Mucosa of descending colon (tissue), 3 donors: Measurements from ENCODE around the gene CRNKL1. TPM values are rescaled to one million over a fixed set of nuclear protein-coding genes. Genes with fewer than 3 reads are reported as not detected.

ENCODE experiments used
- ATAC-seq: fragments of 200-7000 bp; cut with Tn5 transposase; one replicate; pipeline ENCODE4 v1.9.1; 2020; ENCODE audit warnings: mild to moderate bottlenecking, moderate library complexity
- DNase-seq, 3 donors: peaks; one replicate each; pipeline ENCODE4 v3.0.0-alpha.2; 2020
- H3K36me3 ChIP-seq: fragments of 200-600 bp; one replicate; pipeline ENCODE4 v1.8.0; 2021; ENCODE audit warnings: low read depth, mild to moderate bottlenecking
- H3K4me1 ChIP-seq: fragments of 200-600 bp; one replicate; pipeline ENCODE4 v1.8.0; 2021; ENCODE audit warnings: low read depth, mild to moderate bottlenecking
- H3K4me3 ChIP-seq: fragments of 200-600 bp; one replicate; pipeline ENCODE4 v1.8.0; 2021; ENCODE audit warnings: mild to moderate bottlenecking
- H3K9me3 ChIP-seq: fragments of 200-600 bp; one replicate; pipeline ENCODE4 v1.8.0; 2021; ENCODE audit warnings: mild to moderate bottlenecking
- CTCF ChIP-seq: fragments of 200-600 bp; IDR thresholded peaks from one replicate; pipeline ENCODE4 v1.8.0; 2022; ENCODE audit warnings: antibody characterized with exemption, mild to moderate bottlenecking
- intact Hi-C, 2 donors: fragments of 100-400 bp; cut with DNase I in 1 of 2; cut with micrococcal nuclease in 1 of 2; formaldehyde crosslinking; loops; one replicate each; pipeline versions ENCODE4 v1.11.0 to v1.11.1; 2022; cut with DNase I, micrococcal nuclease
- total RNA-seq, 3 donors: library from RNA; stranded (reverse); fragmentation: NEBNext Ultra II Directional in 2 of 3; extraction: Animal tissue kit (Norgen Biotek cat#: 25700) in 2 of 3; gene quantifications; one replicate each; pipeline versions ENCODE4 v1.2.1 to v1.2.4, GENCODE V29; 2021 to 2023
- donor health status: DM: no; HTN: no; CAD: no; lungs with moderate emphysema.
- donor health status: DM: no; HTN: no; CAD: no.
- donor health status: DM: no; HTN: yes; CAD: no.

Gene CRNKL1
- total RNA-seq, 3 donors from 2014 or later, result 18.2 to 25.1 (median 21.7) TPM

- Histone ChIP-seq H3K4me1 (no peaks in the 10 kb centered on the region), H3K4me3 (no peak overlapping the region), H3K36me3 (no peaks in the 10 kb centered on the region), H3K9me3 (no peaks in the 10 kb centered on the region)
- TF ChIP-seq CTCF, result no peak
- intact Hi-C loops, result no loop called here
- DNase-seq (no peak), ATAC-seq (no peak)
Measured at GRCh38 chr20:20073801-20074371, 21.6 kb upstream of the CRNKL1 start.

- Histone ChIP-seq H3K4me3 (no peak overlapping the region), H3K9me3 (no peaks in the 10 kb centered on the region), H3K4me1 (no peaks in the 10 kb centered on the region), H3K36me3 (no peaks in the 10 kb centered on the region)
- intact Hi-C loops, result no loop called here
- no peak for ATAC-seq
- no peak for TF ChIP-seq CTCF
- no peak for DNase-seq
Measured at GRCh38 chr20:20070871-20071726, 18.8 kb upstream of the CRNKL1 start.

GRCh38 chr20:20065361-20065760 is 13.1 kb upstream of the CRNKL1 start:
- no peak for DNase-seq
- H3K4me1 ChIP-seq, result no peaks in the 10 kb centered on the region

GRCh38 chr20:20063941-20064702 is 11.9 kb upstream of the CRNKL1 start:
- no peak for TF ChIP-seq CTCF
- H3K4me3 ChIP-seq, result no peak overlapping the region
- DNase-seq, result no peak
- no peaks in the 10 kb centered on the region for H3K36me3 ChIP-seq
- no peak for ATAC-seq
- intact Hi-C loops, result no loop called here
- no peaks in the 10 kb centered on the region for H3K9me3 ChIP-seq
- H3K4me1 ChIP-seq, result no peaks in the 10 kb centered on the region

More at GRCh38 chr20:20065361-20065760, 13.1 kb upstream of the CRNKL1 start:
- intact Hi-C loops, result no loop called here
- H3K36me3 ChIP-seq, result no peaks in the 10 kb centered on the region
- no peaks in the 10 kb centered on the region for H3K9me3 ChIP-seq
- ATAC-seq, result no peak
- TF ChIP-seq CTCF, result no peak
- no peak overlapping the region for H3K4me3 ChIP-seq

GRCh38 chr20:20060234-20060998 is 8.2 kb upstream of the CRNKL1 start:
- no peaks in the 10 kb centered on the region for H3K36me3 ChIP-seq
- no peak for ATAC-seq
- H3K4me1 ChIP-seq, result no peaks in the 10 kb centered on the region
- no peak for DNase-seq
- intact Hi-C loops, result no loop called here
- no peak for TF ChIP-seq CTCF
- H3K4me3 ChIP-seq, result no peak overlapping the region
- no peaks in the 10 kb centered on the region for H3K9me3 ChIP-seq
